ENCODE measurements around the gene RNF215. TPM values are rescaled to one million over a fixed set of nuclear protein-coding genes. Genes with fewer than 3 reads are reported as not detected.

RNF215 gene
- total RNA-seq, 1 donor, result 13.0 TPM

DNA sequence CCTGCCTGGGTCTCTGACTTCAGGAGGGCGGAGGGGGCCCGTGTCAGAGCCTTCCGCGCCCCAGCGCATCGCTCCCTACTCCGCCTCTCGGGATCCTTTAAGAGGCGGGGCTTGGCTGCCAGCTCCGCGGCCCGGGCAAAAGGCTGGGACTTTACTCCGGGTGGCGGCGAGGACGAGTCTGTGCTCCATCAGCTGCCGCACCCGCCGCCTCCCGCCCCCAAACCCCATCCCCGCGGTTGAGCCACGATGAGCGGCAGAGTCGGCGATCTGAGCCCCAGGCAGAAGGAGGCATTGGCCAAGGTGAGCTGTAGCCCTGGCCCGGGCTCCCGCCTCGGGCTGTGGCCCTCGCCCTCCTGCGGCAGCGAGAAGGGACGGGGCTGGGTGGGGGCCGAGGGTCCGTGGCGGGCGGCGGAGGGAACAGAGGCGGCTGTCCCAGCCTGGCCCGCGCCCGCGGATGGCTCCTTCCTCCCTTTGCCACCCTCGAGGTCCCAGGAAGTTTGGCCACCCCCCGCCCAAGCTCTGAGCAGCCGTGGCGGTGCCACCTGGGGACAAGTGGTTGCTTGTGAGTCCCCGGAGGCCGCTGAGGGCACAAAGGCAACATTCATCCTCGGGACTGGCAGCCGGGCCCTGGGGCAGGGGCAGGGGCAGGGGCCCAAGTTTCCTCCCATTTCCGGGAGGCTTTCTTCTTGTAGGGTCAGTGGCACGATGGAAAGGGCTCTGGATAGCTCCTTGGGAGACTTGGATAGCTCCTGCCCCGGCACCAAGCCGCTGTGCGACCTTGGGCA is 9.9 kb upstream of the RNF215 start, which contains the start of gene SEC14L2:
SEC14L2 (plus strand) TSS at position 148 of the 785 bp plus-strand sequence; CDS start at position 247, 99 bp downstream.
- peak; percentile 44 for DNase-seq (ENCODE audit: low read depth)
- TF ChIP-seq, protein P1, sequence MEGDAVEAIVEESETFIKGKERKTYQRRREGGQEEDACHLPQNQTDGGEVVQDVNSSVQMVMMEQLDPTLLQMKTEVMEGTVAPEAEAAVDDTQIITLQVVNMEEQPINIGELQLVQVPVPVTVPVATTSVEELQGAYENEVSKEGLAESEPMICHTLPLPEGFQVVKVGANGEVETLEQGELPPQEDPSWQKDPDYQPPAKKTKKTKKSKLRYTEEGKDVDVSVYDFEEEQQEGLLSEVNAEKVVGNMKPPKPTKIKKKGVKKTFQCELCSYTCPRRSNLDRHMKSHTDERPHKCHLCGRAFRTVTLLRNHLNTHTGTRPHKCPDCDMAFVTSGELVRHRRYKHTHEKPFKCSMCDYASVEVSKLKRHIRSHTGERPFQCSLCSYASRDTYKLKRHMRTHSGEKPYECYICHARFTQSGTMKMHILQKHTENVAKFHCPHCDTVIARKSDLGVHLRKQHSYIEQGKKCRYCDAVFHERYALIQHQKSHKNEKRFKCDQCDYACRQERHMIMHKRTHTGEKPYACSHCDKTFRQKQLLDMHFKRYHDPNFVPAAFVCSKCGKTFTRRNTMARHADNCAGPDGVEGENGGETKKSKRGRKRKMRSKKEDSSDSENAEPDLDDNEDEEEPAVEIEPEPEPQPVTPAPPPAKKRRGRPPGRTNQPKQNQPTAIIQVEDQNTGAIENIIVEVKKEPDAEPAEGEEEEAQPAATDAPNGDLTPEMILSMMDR (IDR thresholded peaks at IDR 0.05; ENCODE audit: insufficient read depth, low read length), result no peak
- H3K4me3 ChIP-seq (ENCODE audit: low read depth, low read length), result peak within 1 kb of the TSS; percentile 72

DNA sequence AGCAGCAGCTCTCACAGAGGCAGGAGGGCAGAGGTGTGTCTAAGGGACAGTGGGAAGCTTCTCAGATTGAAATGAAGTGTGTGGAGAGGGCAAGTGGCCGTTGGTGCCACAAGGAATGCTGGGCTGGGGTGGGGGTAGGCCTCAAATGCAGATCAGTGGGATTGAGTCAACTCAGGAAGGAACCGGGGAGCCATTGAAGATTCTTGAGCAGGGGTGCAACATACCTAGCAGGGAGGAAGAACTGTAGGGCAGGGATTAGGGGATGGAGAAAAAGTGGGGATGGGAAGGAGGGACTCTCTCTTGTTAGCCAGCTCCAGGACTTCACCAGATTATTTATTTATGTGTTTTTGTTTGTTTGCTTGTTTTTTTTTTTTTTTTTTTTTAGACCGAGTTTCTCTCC is 6.7 kb upstream of the RNF215 start:
- TF ChIP-seq, protein P1 (IDR thresholded peaks at IDR 0.05; ENCODE audit: insufficient read depth, low read length), result no peak
- H3K4me3 ChIP-seq (ENCODE audit: low read depth, low read length), result no peak overlapping the region
- DNase-seq (ENCODE audit: low read depth), result no peak

DNA sequence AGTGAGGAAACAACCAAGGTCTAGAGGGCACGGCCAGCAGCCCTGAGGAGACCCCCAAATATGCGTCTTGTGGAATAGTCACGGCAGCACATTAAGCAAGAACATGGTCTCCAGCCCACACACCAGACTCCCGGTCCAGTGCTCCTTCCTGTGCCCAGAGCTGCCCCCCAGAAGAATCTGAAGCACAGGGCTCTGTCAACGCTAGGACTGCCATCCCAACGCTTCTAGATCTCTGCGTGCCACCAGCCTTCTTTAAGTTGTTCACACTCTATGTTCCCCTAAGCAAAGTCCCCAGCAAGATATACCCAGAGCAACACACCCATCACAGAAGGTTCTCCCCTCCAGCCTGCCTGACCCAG is 6.1 kb upstream of the RNF215 start:
- no peak for DNase-seq (ENCODE audit: low read depth)
- H3K4me3 ChIP-seq (ENCODE audit: low read depth, low read length), result no peak overlapping the region
- TF ChIP-seq, protein P1 (IDR thresholded peaks at IDR 0.05; ENCODE audit: insufficient read depth, low read length), result no peak

DNA sequence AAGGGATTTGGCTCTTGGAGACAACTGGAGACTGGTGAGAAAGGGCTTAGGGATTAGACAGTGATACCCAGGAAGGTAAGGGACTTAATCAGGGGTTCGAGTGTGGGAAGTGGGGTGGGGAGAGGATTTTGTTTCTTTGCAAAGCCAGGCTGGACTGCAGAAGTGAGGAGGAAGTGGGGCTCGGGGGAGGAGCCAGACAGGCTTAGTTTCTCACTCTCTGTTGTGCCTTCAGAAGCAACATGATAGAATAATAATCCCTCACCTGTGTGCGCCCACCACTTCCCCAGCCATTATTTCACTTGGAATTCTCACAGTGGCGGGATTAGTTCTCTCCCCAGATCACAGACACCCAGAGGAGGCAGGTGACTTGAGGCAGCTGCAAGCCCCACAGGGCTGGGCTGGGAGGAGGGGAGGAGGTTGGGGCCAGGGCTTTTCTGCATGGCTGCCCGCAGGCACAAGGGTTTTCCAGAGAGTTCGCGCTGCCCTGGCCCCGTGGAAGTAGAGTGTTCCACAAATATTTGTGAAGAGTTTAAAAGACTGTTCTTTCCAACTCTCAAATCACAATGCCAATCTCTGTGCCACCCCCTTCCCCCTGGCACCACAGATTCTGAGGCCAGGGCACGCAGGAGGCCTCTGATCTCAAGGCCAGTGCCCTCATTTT is 5.6 kb upstream of the RNF215 start:
- DNase-seq (ENCODE audit: low read depth), result no peak
- H3K4me3 ChIP-seq (ENCODE audit: low read depth, low read length), result no peak overlapping the region
- TF ChIP-seq, protein P1 (IDR thresholded peaks at IDR 0.05; ENCODE audit: insufficient read depth, low read length), result no peak

DNA sequence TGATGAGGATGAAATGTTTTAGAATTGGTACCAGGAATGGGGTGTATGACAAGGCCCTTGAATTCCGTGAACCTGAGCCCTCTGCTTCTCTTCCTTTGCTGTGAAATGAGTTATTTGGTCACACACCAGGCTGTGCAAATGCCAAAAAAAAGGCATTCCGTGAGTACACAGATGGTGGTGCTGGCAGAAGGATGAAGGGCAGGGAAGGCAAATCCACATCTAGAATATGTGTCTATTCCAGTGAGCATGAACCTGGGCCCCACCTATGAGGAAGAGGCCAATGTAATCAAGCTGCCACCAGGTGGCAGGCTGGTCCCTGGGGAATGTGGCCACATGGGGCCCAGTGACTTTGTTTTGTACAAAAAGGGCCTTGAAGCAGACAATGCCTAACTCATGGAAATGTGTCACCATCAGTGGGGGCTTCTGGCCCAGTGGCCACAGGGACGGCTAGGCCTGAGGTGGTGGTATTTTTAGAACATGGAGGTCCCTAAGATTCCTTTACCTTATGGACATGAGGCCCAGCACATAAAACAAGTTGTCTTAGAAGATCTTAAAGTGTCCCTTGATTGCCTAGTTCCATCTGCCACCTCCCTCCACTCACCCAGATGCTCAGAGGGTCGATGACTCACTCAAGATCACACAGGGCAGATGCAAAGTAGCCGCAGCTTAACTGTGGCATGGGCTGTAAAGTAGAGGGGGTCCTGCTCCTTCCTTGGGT is 3.9 kb upstream of the RNF215 start:
- no peak overlapping the region for H3K4me3 ChIP-seq (ENCODE audit: low read depth, low read length)
- peak; percentile 66 for DNase-seq (ENCODE audit: low read depth)
- TF ChIP-seq, protein P1 (IDR thresholded peaks at IDR 0.05; ENCODE audit: insufficient read depth, low read length), result peak; percentile 67

DNA sequence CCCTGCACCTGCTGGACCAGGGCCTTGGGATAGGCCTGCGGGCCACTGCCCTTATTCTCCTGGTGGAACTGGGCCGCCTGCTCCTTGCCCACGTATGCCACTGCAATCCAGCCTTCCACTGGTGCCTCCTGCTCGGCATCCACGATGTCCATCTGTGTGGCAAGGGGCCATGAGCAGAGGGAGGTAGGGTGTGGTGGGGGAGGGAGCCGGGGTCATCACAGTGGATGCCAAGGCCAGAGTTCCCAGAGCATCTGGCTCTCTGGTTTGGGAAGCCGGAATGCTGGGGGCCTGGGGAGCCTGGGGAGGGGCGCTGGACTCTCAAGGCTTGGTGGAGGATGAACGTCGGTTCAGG is 627 bp downstream of the RNF215 start:
- peak overlapping the region; percentile 78 for H3K4me3 ChIP-seq (ENCODE audit: low read depth, low read length)
- DNase-seq (ENCODE audit: low read depth), result no peak
- TF ChIP-seq, protein P1 (IDR thresholded peaks at IDR 0.05; ENCODE audit: insufficient read depth, low read length), result no peak

Measured in fibroblast of the aortic adventitia (primary cell).